Keratinocyte (primary cell): ENCODE data around the gene GLT1D1.

Experiments used
- CTCF ChIP-seq, 3 experiments: IDR thresholded peaks in 1 of 3; conservative IDR thresholded peaks in 1 of 3; optimal IDR thresholded peaks in 1 of 3; 2 replicates in 2 of 3; 3 replicates in 1 of 3; pipeline versions ENCODE3 to v1.5.1; 2011; ENCODE audit warnings: low read length in 3 of 3, mild to moderate bottlenecking in 3 of 3, moderate library complexity in 2 of 3, control low read depth in 1 of 3, inconsistent platforms in 1 of 3; ENCODE audit not compliant: insufficient read depth in 2 of 3; ENCODE audit errors: extremely low read depth in 1 of 3
- EZH2 ChIP-seq: IDR thresholded peaks from one replicate; pipeline ENCODE4 v1.6.1; 2012; ENCODE audit warnings: inconsistent platforms, mild to moderate bottlenecking, low read length, moderate library complexity

DNA sequence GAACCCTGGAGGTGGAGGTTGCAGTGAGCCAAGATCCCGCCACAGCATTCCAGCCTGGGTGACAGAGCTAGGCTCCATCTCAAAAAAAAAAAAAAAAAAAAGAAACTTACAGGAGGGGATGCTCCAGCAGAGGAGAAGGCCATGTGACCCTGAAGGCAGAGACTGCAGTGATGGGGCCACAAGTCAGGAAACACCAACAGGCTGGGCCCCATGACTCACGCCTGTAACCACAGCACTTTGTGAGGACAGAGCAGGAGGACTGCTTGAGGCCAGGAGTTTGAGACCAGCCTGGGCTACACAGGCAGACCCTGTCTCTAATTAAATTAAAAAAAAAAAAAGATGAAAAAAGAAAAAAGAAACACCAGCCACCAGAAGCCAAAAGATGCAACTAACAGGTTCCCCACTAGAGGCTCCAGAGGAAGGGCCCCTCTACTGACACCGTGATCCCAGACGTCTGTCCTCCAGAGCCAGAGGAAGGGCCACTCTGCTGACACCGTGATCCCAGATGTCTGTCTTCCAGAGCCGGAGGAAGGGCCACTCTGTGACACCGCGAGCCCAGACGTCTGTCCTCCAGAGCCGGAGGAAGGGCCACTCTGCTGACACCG lies 9.1 kb upstream of the GLT1D1 start:
- no peak for TF ChIP-seq CTCF (optimal IDR thresholded peaks at IDR 0.05 in 1 of 3, IDR thresholded peaks at IDR 0.05 in 1 of 3, conservative IDR thresholded peaks at IDR 0.05 in 1 of 3; ENCODE audit: extremely low read depth in 1 of 3, insufficient read depth in 2 of 3, low read length in 3 of 3)
- TF ChIP-seq EZH2: no peak
